Measurements from ENCODE around the gene BTN2A1.
A peak's percentile ranks its signal among the peaks of the same experiment; 100 is the strongest.
"Not testable (repeated sequence)": the region's sequence is repeated elsewhere in the genome, so short reads cannot be mapped to it uniquely, and the experiment has no call there.

Gene BTN2A1

DNA sequence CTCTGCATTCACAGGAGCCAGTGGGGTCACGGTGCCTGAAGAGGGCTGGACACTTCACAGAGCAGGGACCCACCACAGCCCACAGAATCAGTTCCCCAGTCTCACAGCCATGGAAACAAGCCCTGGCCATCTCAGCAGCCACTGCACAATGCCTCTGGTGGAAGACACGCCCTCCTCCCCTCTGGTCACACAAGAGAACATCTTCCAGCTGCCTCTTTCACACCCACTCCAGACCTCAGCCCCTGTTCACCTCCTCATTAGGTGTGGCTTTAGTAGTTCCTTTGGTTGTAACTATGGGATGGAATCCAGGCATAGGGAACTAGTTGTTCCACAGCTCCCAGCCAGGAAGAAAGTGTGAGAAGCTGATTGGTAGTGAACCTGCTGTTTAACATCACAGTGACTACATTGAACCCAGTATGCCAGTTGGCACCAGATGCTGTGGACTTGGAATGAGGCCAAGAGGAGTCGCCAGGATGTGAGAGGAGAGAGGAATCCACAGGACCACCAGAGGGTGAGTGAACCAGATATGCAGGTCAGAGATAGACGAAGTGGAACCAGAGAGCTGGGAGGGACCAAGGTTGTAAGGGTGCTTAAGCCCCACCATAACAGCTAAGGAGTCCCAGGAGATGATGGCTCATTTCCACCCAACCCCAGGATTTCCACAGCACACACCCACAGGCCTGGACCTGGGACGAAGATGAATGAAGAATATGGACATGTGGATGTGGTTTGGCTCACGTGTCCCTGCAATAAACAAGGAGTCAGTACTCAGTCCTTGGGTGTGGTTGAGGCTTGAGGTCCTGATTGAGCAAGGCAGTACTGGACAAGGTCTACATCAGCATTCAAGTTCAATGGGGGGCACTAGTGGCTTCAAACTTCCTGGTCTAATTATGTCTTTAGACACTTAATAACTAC lies 26.2 kb upstream of the BTN2A1 start:
- DNase-seq (ENCODE audit: low read depth, low spot score) = no peak
- H3K4me3 ChIP-seq (ENCODE audit: low read length) = no peak overlapping the region

DNA sequence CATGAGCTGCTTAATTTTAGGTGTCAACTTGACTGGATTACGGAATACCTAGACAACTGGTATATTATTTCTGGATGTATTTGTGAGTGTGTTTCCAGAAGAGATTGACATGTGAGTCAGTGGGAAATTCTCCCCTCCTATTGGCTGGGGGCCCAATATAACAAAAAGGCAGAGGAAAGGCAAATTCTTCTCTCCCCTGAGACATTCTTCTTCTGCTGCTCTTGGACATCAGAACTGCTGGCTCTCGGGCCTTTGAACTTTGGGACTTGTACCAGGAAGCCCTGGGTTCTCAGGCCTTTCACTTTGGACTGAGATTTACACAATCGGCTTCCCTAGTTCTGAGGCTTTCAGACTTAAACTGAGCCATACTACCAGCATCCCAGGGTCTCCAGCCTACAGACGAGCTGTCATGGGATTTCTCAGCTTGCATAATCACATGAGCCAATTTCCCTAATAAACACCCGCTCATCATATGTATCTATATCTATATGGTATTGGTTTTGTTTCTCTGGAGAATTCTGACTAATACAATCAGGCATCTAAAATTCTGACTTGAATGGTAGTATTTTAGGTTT lies 25.0 kb upstream of the BTN2A1 start:
- no peak overlapping the region for H3K4me3 ChIP-seq (ENCODE audit: low read length)
- DNase-seq (ENCODE audit: low read depth, low spot score) = no peak

DNA sequence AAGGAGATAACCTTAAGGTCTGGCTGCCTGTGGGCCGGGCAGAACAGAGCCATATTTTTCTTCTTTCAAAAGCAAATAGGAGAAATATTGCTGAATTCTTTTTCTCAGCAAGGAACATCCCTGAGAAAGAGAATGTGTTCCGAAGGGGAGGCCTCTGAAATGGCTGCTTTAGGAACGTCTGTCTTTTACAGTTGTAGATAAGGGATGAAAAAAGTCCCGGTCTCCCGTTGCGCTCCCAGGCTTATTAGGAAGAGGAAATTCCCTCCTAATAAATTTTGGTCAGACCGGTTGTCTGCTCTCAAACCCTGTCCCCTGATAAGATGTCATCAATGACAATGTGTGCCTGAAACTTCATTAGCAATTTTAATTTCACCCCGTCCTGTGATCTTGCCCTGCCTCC lies 24.1 kb upstream of the BTN2A1 start:
- not testable (repeated sequence) for H3K4me3 ChIP-seq (ENCODE audit: low read length); DNase-seq (ENCODE audit: low read depth, low spot score)

DNA sequence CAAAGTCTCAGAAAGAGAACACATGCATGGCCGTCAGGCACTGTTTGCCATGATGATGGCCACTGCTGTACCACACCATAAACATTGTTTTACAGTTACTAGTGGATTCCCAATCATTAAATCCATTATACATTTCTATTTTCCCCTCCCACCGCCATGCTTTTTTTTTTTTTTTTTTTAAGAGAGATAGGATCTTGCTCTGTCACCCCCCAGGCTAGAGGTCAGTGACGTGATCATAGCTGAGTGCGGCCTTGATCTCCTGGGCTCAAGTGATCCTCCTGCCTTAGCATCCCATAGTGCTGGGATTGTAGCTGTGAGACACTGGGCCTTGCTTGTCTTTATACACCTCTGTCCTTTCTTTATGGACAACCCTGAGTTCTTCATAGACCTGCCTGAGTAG lies 21.7 kb upstream of the BTN2A1 start:
- no peak overlapping the region for H3K4me3 ChIP-seq (ENCODE audit: low read length)

GRCh38 chr6:26437550-26437949 lies 20.2 kb upstream of the BTN2A1 start:
- H3K4me3 ChIP-seq (ENCODE audit: low read length) = no peak overlapping the region
- no peak for DNase-seq (ENCODE audit: low read depth, low spot score)

More for the DNA sequence above, 21.7 kb upstream of the BTN2A1 start:
- DNase-seq (ENCODE audit: low read depth, low spot score) = no peak

- no peak overlapping the region for H3K4me3 ChIP-seq (ENCODE audit: low read length)
- no peak for DNase-seq (ENCODE audit: low read depth, low spot score)
Observed at GRCh38 chr6:26438000-26438399, 19.8 kb upstream of the BTN2A1 start.

DNA sequence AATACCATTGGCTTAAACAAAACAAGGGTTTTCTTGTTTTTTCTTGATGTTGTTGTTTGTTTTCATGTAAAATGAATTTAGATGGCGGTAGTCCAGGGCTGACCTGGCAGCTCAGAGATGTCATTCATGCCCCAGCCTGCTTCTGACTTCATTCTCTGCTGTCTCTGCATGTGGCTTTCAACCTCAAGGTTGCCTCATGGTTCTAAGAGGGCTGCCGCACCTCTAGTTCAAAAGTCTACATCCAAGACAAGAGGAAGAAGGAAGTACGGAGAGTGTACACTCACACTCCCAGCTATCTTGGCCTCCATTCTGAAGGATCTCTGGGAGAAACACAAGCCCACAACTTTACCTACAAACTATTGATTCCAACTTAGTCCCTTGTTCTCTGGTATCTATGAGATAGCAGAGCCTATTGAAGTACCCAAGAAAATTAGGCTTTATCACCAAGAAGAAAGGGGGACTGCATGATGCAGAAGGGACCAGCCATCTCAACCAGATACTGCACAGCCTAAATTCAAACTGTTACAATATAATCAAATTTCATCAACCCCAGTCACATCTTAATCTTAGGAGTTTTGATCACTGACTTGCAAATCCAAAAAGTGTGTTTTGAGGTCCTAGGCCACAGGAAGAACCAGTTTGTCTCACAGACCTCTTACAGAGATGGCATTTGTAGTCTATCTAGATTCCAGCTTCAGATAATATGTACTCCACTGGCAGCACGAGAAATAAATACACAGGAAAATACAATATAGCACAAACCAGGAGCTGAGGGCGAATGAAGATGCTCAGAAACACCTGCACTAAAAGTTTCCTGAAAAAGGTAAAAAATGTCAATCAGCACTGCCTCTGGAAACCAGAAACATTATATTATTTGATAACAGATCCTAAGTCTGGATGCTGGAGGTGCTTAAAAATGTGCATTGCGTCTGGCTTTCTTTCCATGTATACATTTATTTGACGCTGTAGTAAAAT lies 18.3 kb upstream of the BTN2A1 start:
- peak overlapping the region; percentile 76 for H3K4me3 ChIP-seq (ENCODE audit: low read length)
- no peak for DNase-seq (ENCODE audit: low read depth, low spot score)

DNA sequence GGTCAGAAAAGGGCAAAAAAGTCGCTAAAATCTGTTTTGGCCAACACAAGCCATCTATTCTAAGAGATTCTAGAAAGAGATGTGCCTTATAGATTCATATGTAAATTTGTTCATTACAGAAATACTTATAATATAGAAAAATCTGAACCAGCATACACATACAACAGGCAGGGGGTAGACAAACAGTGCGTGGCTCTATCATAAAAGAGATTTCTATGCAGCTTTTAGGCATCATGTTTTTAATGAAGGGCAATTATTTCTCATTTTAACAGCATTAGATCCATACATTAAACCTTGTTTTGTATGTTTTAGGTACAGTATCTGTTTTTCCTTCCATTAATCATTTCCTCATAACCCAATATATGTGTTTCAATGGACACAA lies 16.8 kb upstream of the BTN2A1 start:
- H3K4me3 ChIP-seq (ENCODE audit: low read length) = peak overlapping the region; percentile 76
- no peak for DNase-seq (ENCODE audit: low read depth, low spot score)

DNA sequence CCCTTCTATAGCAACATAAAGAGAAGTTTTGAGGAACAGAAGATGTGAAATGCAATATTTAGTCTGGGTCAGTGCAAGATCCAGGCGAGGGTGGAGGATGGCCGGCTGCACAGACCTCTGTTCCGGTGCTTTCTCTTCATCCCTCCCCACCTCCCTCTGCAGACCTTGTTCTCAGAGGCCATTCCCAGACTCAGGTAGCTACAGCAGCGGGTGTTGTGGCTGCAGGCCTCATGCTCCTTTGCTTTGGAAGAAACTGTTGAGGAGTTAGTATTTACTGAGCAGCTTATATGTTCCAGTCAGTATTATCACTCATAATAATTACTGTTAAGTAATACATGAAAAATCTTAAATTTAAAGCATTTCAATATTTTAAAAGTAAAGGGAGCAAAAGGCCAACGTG lies 15.8 kb upstream of the BTN2A1 start:
- no peak for DNase-seq (ENCODE audit: low read depth, low spot score)
- no peak overlapping the region for H3K4me3 ChIP-seq (ENCODE audit: low read length)

GRCh38 chr6:26445934-26446667 lies 11.7 kb upstream of the BTN2A1 start:
- no peak overlapping the region for H3K4me3 ChIP-seq (ENCODE audit: low read length)
- no peak for DNase-seq (ENCODE audit: low read depth, low spot score)

DNA sequence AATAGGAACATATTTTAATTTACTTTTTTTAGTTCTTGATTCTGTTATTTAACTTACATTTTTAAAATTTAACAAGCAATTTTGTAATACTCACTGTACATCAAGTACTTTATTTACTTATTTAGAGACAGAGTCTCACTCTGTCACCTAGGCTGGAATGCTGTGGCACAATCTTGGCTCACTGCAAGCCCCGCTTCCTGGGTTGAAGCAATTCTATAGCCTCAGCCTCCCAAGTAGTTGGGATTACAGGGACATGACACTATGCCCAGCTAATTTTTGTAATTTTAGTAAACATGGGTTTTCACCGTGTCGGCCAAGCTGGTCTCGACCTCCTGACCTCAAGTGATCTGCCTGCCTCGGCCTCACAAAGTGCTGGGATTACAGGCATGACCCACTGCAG lies 10.5 kb upstream of the BTN2A1 start:
- no peak for DNase-seq (ENCODE audit: low read depth, low spot score)

DNA sequence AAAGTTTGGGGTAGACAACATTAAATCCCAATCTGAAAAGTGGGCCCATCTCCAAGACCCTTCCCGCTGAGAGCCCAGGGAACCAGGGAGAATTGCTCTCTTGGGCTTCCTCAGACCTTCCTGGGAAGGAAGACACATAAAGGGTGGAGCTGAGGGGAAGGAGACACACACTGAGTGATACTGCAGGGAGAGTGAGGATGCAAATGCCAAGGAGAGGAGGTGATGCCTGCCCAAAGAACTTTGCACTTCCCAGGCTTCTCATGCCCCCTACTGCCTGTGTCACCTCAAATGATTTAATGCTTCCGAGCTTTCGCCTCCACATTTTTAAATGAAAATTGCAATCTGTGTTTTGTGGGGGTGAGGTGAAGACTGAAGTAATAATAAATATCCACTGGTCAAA lies 7.5 kb upstream of the BTN2A1 start:
- H3K4me3 ChIP-seq (ENCODE audit: low read length) = no peak overlapping the region
- DNase-seq (ENCODE audit: low read depth, low spot score) = no peak

More for the DNA sequence above, 10.5 kb upstream of the BTN2A1 start:
- no peak overlapping the region for H3K4me3 ChIP-seq (ENCODE audit: low read length)

- DNase-seq (ENCODE audit: low read depth, low spot score) = no peak
- no peak overlapping the region for H3K4me3 ChIP-seq (ENCODE audit: low read length)
Observed at GRCh38 chr6:26452631-26453235, 5.0 kb upstream of the BTN2A1 start.

DNA sequence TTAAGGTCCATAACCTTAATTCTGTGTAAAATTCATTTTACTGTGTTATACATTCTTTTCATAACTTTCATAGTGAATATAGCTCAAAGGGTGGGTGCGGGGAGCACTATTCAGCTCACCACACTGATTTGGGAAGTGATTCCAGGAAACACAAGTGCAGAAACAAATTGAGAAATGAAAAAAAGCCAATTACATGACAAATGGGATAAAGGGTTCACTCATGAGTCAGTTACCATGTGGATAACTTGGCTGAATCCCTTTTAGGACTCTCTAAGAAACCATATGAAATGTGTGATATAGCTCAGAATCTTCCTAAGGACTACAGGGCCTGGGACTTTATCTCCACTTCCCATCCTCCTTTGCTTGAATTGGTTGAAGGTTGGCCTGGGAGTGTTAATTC lies 3.1 kb upstream of the BTN2A1 start:
- no peak for DNase-seq (ENCODE audit: low read depth, low spot score)
- H3K4me3 ChIP-seq (ENCODE audit: low read length) = no peak overlapping the region

GRCh38 chr6:26455357-26455970 lies 2.3 kb upstream of the BTN2A1 start:
- no peak overlapping the region for H3K4me3 ChIP-seq (ENCODE audit: low read length)
- no peak for DNase-seq (ENCODE audit: low read depth, low spot score)

- DNase-seq (ENCODE audit: low read depth, low spot score) = no peak
- H3K4me3 ChIP-seq (ENCODE audit: low read length) = peak overlapping the region; percentile 90
Observed at GRCh38 chr6:26457264-26457805, 420 bp upstream of the BTN2A1 start.

- no peak for DNase-seq (ENCODE audit: low read depth, low spot score)
- no peak overlapping the region; the same call in 1 of the 2 replicates for H3K4me3 ChIP-seq (ENCODE audit: low read length)
Observed at GRCh38 chr6:26459023-26459810, 1.5 kb downstream of the BTN2A1 start.
